HG03558 (cell line): ENCODE measurements around the gene ARMC6.
A peak's percentile ranks its signal among the peaks of the same experiment; 100 is the strongest.
"Not testable (repeated sequence)": the region's sequence is repeated elsewhere in the genome, so short reads cannot be mapped to it uniquely, and the experiment has no call there.

ENCODE experiments used
- ATAC-seq: cut with Tn5 transposase; IDR thresholded peaks from one replicate; pipeline ENCODE4 v1.9.1; 2021; ENCODE audit warnings: moderate number of reproducible peaks; ENCODE audit not compliant: unreplicated experiment; ENCODE audit errors: extremely low read depth

ARMC6 gene

GRCh38 chr19:19021115-19021514 is 12.3 kb upstream of the ARMC6 start:
- ATAC-seq = no peak

- no peak for ATAC-seq
Observed at GRCh38 chr19:19022380-19022961, 10.9 kb upstream of the ARMC6 start.

GRCh38 chr19:19023376-19023775 is 10.0 kb upstream of the ARMC6 start:
- ATAC-seq = not testable (repeated sequence)

DNA sequence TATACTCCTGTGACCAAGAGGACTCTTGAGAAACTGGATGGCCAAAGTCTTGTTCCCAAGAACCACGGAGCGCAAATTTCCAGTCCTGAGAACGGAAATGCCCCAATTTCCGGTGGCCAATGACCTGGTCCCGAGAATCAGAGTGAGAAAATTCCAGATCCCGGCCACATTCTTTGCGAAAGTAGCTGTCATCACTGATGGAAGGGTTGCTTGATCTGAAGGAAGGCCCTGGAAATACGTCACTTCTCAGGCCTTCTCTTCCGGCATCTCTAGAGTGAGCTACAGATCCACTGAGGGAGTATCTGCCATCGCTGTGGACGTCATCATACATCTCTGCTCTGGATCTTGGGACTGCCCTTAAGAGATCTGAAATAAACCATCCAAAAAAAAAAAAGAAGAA is 7.5 kb upstream of the ARMC6 start:
- ATAC-seq = no peak

DNA sequence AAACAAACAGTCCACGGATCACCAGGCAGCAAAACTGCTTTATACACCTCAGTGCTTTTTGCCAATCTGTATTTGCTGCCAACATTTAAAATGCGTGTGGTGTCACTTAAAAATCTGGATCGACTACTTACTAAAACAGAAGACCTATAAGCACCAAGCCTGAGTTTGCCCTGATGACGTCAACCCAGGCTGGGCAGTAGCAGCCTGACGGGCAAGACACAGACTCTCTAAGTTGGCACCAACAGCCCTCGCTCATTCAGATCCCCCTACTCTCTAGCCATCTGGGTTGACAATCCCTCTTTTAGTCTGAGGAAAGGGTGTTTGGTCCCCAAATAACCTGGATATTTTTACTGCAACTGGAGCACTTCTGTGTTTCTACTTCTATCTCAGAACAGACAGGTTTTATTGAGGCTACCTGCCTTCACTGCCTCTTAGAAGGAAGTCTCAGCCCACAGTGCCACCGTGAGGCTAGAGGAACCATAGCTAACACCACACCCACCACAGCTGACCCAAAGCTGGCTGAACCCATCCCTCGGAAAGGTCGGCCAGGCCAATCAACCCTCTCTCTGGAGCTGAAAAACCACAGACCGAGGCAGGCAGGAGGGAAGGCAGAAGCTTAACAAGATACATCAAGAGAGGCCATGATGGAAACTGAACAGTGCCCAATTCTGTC is 7.0 kb upstream of the ARMC6 start:
- no peak for ATAC-seq

GRCh38 chr19:19027228-19027627 is 6.2 kb upstream of the ARMC6 start:
- no peak for ATAC-seq

GRCh38 chr19:19028526-19028925 is 4.9 kb upstream of the ARMC6 start:
- ATAC-seq = no peak

- no peak for ATAC-seq
Observed at GRCh38 chr19:19031891-19032290, 1.5 kb upstream of the ARMC6 start.

DNA sequence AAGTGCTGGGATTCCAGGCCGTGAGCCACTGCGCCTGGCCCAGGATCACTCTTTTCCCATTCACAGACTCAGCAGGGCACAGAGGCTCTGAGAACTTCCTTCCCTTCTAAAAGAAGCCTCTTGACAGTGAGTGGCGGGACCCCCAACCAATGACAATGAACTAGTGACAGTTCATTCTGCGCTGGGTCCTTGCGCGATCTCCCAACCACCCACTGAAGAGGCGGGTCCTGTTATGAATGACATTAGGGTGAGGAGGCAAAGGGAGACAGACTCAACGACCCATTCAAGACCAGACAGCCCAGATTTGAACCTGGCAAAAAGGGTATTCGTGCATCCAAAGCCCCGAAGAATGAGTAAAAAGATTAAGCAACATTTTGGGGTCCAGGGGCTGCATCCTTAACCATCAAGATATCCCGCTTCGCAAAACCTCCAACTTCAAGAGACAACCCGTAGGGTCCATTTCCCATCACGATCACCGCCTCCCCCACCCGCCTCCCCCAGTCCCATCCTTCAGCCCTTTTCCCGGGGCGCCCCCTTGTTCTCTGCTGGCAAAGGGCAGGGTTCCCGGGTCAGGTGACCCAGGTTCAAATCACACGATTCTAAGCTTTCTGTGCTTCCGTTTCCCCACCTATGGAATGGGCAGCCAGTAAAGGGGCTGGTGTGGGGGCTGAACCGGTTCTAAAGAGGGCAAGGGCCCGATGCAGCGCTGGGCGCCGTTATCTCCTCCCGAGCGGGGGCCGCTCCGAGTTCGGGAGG is 805 bp upstream of the ARMC6 start:
- ATAC-seq = peak; percentile 29

DNA sequence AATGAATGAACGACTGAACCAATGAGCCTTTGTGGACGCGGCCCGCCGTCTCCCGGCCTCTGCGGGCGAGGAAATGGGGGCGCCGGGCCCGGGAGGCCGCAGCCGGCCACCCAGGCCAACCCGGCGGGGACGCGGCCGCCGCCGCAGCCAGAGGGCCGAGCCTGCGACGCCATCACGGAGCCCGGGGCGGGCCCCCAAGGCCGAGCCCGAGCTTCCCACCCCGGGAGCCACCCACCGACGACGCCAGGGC is 302 bp upstream of the ARMC6 start:
- ATAC-seq = no peak

DNA sequence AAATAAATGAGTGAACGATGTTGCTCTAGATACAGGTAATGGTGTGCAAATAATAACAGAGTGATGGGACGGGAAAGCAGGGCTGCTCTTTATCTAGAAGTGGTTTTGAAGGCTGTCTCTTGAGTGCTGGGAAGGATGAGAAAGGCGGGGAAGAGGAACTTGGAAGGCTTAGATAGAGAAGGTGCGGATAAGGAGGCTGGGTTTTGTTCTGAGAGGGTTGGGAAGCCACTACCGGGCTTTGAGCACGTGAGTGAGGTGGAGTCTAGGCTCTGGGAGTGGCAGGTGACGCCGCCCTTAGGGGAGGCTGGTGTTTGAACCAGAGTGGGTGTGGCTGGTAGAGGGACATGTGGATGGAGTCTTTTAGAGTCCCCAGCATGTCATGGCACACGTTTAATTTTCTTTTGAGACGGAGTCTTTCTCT is 811 bp downstream of the ARMC6 start:
- no peak for ATAC-seq

- ATAC-seq = no peak
Observed at GRCh38 chr19:19039901-19040300, 6.5 kb downstream of the ARMC6 start.

GRCh38 chr19:19040417-19040816 is 7.0 kb downstream of the ARMC6 start:
- no peak for ATAC-seq

DNA sequence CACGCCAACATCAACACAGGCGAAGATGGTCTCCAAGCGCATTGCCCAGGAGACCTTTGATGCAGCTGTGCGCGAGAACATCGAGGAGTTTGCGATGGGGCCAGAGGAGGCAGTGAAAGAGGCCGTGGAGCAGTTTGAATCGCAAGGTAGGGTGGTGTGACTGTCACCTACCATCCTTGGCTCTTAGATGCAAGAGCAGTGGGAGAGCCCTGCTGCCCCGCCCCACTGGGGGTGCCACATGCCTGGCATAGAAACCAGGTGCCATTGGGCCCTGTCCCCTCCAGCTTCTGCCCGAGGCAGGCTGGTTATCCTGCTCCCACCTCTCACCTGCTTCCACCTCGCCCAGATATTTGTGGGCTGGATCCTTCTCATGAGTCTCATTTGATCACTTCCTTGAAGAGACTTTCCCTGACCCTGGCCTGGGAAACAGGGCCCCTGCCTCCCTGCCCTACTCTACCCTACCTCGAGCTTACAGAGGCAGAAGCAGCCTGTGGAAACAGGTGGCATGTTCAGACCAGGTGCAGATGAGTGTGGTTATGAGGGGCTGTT is 9.4 kb downstream of the ARMC6 start:
- no peak for ATAC-seq

DNA sequence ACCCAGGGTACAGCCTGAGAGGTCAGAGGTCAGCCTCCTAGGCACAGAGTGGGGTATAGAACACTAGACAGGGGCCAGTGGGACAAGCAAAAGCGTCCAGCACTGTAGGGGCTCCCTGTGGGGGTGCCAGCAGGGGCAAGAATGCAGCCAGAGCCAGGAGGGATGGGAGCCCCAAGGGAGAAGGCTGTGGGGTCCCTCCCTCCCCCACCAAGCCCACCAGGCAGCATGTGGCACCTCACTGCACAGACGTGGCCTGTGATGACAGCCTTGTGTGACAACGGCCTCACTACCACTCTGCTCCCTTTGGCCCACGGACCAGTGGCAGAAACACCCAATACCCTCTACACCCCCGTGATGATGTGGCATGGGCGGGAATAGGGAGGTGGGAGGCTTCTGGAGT is 10.1 kb downstream of the ARMC6 start:
- no peak for ATAC-seq

GRCh38 chr19:19043881-19044280 is 10.5 kb downstream of the ARMC6 start:
- ATAC-seq = no peak

DNA sequence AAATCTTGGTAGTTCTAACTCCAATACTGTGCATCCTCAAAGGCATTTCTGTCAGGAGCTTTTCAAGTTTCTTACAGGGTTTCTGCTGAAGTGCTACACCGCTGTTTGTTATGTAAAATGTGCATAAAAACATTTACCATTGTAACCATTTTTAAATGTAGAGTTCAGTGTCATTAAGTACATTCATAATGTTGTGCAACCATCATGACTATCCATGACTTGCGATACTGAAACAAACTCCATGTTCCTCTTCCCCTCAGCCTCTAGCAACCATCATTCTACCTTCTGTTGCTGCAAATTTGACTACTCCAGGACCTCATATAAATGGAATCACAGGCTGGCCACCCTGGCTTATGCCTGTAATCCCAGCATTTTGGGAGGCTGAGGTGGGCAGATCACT is 16.0 kb downstream of the ARMC6 start:
- ATAC-seq = no peak

GRCh38 chr19:19050104-19050503 is 16.7 kb downstream of the ARMC6 start:
- ATAC-seq = no peak

- no peak for ATAC-seq
Observed at GRCh38 chr19:19050731-19051130, 17.3 kb downstream of the ARMC6 start.

GRCh38 chr19:19051478-19052213 is 18.2 kb downstream of the ARMC6 start:
- ATAC-seq = no peak

- ATAC-seq = no peak
Observed at GRCh38 chr19:19052921-19053320, 19.5 kb downstream of the ARMC6 start.
